HT1080 (cell line): ENCODE measurements around the gene DBNL. TPM values are rescaled to one million over a fixed set of nuclear protein-coding genes. Genes with fewer than 3 reads are reported as not detected.

ENCODE experiments used
- DNase-seq: peaks from one replicate; pipeline ENCODE4 v3.0.0-alpha.2; 2015; ENCODE audit warnings: low read depth
- total RNA-seq: library from RNA; depleted of rRNA; stranded (reverse); fragments of >200 nt; shearing (Covaris generic); gene quantifications from 2 replicates; pipeline ENCODE4 v1.2.3, GENCODE V29; 2014

The DBNL gene
- total RNA-seq, 1 experiment from 2014 or later = 156 TPM

- DNase-seq = no peak
Observed at GRCh38 chr7:44060948-44061644, 16.6 kb downstream of the DBNL start.

GRCh38 chr7:44061645-44062179 is 17.2 kb downstream of the DBNL start:
- no peak for DNase-seq

GRCh38 chr7:44062180-44062902 is 17.8 kb downstream of the DBNL start:
- DNase-seq = no peak

- DNase-seq = no peak
Observed at GRCh38 chr7:44062903-44063295, 18.4 kb downstream of the DBNL start.

GRCh38 chr7:44063547-44063893 is 19.0 kb downstream of the DBNL start:
- no peak for DNase-seq

- no peak for DNase-seq
Observed at GRCh38 chr7:44063894-44064651, 19.6 kb downstream of the DBNL start.

GRCh38 chr7:44064791-44065430 is 20.4 kb downstream of the DBNL start:
- DNase-seq = no peak

GRCh38 chr7:44065431-44066110 is 21.1 kb downstream of the DBNL start, which contains the start of gene PGAM2:
PGAM2 (minus strand) TSS chr7:44065567; CDS start chr7:44065529, 38 bp downstream.
- DNase-seq = peak; percentile 29

- DNase-seq = no peak
Observed at GRCh38 chr7:44066111-44066460, 21.6 kb downstream of the DBNL start.

GRCh38 chr7:44066494-44067063 is 22.1 kb downstream of the DBNL start:
- no peak for DNase-seq

GRCh38 chr7:44067064-44067951 is 22.8 kb downstream of the DBNL start:
- DNase-seq = no peak

- no peak for DNase-seq
Observed at GRCh38 chr7:44068054-44068453, 23.6 kb downstream of the DBNL start.

GRCh38 chr7:44071726-44072363 is 27.3 kb downstream of the DBNL start:
- no peak for DNase-seq

GRCh38 chr7:44072364-44073231 is 28.1 kb downstream of the DBNL start:
- DNase-seq = peak; percentile 91

- DNase-seq = peak; percentile 75
Observed at GRCh38 chr7:44073664-44074348, 29.3 kb downstream of the DBNL start.

- DNase-seq = no peak
Observed at GRCh38 chr7:44074349-44074695, 29.8 kb downstream of the DBNL start.

- no peak for DNase-seq
Observed at GRCh38 chr7:44075296-44076075, 31.0 kb downstream of the DBNL start.
